Prostate gland (tissue), 2 donors: ENCODE results near the gene IREB2.

Experiments
- CTCF ChIP-seq, 4 experiments: fragments of 200-600 bp in 2 of 4; fragments of 450-650 bp in 2 of 4; sonication (generic) in 2 of 4; IDR thresholded peaks; 1 replicate in 3 of 4; 2 replicates in 1 of 4; pipeline ENCODE4 v1.5.1; 2016 to 2019; ENCODE audit warnings: antibody characterized with exemption in 4 of 4, mild to moderate bottlenecking in 2 of 4, moderate library complexity in 2 of 4
- POLR2A ChIP-seq: fragments of 450-650 bp; IDR thresholded peaks from one replicate; pipeline ENCODE4 v1.6.1; 2016; ENCODE audit warnings: antibody characterized with exemption, mild to moderate bottlenecking
- POLR2AphosphoS5 ChIP-seq: sonication (generic); formaldehyde crosslinking; IDR thresholded peaks from one replicate; pipeline ENCODE4 v1.6.1; 2017; ENCODE audit warnings: antibody characterized with exemption

- TF ChIP-seq CTCF (IDR thresholded peaks at IDR 0.05): peak in 1 of 4 experiments; percentile 2
- TF ChIP-seq POLR2AphosphoS5: no peak
- no peak for TF ChIP-seq POLR2A
Measured at GRCh38 chr15:78452485-78452884, 14.5 kb downstream of the IREB2 start.
